ENCODE data around the gene STKLD1.

The STKLD1 gene

GRCh38 chr9:133423216-133423615, 47.0 kb downstream of the STKLD1 start:
- H2AFZ ChIP-seq (ENCODE audit: low read length) = no peak overlapping the region
- H3K4me2 ChIP-seq (ENCODE audit: low read depth, low read length, poor library complexity, severe bottlenecking) = no peak overlapping the region
- H3K9me2 ChIP-seq (replicated peaks; ENCODE audit: low read depth, low read length) = no peaks in the 10 kb centered on the region
- no peak overlapping the region for H3K9ac ChIP-seq (ENCODE audit: low read depth, low read length, poor library complexity, severe bottlenecking)
- H3K79me2 ChIP-seq (ENCODE audit: insufficient read depth, low read length) = 0 out of 2 replicates have a peak, but pooled peaks cover 2% of the 10 kb centered on the region
- no peaks in the 10 kb centered on the region for H3K36me3 ChIP-seq (ENCODE audit: insufficient read depth, low read length)
- no peaks in the 10 kb centered on the region; the same call in 1 of the 2 replicates for H3K9me3 ChIP-seq (ENCODE audit: insufficient read depth, low read depth, low read length)
- no peak overlapping the region for H3K4me3 ChIP-seq (ENCODE audit: low read length, poor library complexity, severe bottlenecking)
- no peak for TF ChIP-seq CTCF (conservative IDR thresholded peaks at IDR 0.05; ENCODE audit: low read length)
- no peak for TF ChIP-seq EZH2phosphoT487 (IDR thresholded peaks at IDR 0.05; ENCODE audit: borderline replicate concordance)
- H3K4me1 ChIP-seq (ENCODE audit: insufficient read depth, low read length, poor library complexity, severe bottlenecking) = peaks cover 10% of the 10 kb centered on the region
- no peaks in the 10 kb centered on the region for H4K20me1 ChIP-seq (ENCODE audit: insufficient read depth, low read length, poor library complexity, severe bottlenecking)
- no peaks in the 10 kb centered on the region for H3F3A ChIP-seq (ENCODE audit: low read depth)
- no peaks in the 10 kb centered on the region for H3K27me3 ChIP-seq (ENCODE audit: insufficient read depth, low read length, poor library complexity, severe bottlenecking)

GRCh38 chr9:133424187-133424586, 48.0 kb downstream of the STKLD1 start:
- Histone ChIP-seq H3F3A (ENCODE audit: low read depth) (no peaks in the 10 kb centered on the region), H3K9ac (ENCODE audit: low read depth, low read length, poor library complexity, severe bottlenecking) (no peak overlapping the region), H3K9me2 (replicated peaks; ENCODE audit: low read depth, low read length) (no peaks in the 10 kb centered on the region), H3K9me3 (ENCODE audit: insufficient read depth, low read depth, low read length) (no peaks in the 10 kb centered on the region; the same call in 1 of the 2 replicates), H3K4me1 (ENCODE audit: insufficient read depth, low read length, poor library complexity, severe bottlenecking) (peaks cover under 1% of the 10 kb centered on the region), H3K79me2 (ENCODE audit: insufficient read depth, low read length) (no peaks in the 10 kb centered on the region), H2AFZ (ENCODE audit: low read length) (no peak overlapping the region), H3K36me3 (ENCODE audit: insufficient read depth, low read length) (no peaks in the 10 kb centered on the region), H3K4me2 (ENCODE audit: low read depth, low read length, poor library complexity, severe bottlenecking) (no peak overlapping the region), H4K20me1 (ENCODE audit: insufficient read depth, low read length, poor library complexity, severe bottlenecking) (no peaks in the 10 kb centered on the region), H3K4me3 (ENCODE audit: low read length, poor library complexity, severe bottlenecking) (no peak overlapping the region), H3K27me3 (ENCODE audit: insufficient read depth, low read length, poor library complexity, severe bottlenecking) (no peaks in the 10 kb centered on the region)
- TF ChIP-seq EZH2phosphoT487 (IDR thresholded peaks at IDR 0.05; ENCODE audit: borderline replicate concordance) (no peak), CTCF (conservative IDR thresholded peaks at IDR 0.05; ENCODE audit: low read length) (no peak)

DNA sequence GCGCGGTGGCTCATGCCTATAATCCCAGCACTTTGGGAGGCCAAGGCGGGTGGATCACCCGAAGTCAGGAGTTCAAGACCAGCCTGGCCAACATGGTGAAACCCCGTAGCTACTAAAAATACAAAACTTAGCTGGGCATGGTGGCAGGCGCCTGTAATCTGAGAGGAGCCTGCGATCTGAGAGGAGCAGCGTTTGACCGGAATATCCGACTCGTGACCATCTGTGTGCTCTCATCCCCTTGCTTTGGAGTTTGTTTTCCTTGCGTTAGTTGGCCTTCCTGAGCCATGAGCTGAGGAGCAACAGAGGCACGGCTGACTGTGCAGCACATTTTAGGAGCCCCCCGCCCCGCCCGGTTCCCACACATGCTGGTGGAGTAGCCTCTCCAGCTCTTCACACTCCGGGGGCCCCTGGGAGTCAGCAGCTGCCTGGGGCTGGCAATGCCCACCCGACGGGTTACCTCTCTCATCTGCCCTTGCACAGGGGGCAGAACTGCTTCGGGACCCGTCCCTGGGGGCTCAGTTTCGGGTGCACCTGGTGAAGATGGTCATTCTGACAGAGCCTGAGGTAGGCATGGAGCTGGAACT, 49.0 kb downstream of the STKLD1 start:
- Histone ChIP-seq H3K27me3 (ENCODE audit: insufficient read depth, low read length, poor library complexity, severe bottlenecking) (no peaks in the 10 kb centered on the region), H3K4me1 (ENCODE audit: insufficient read depth, low read length, poor library complexity, severe bottlenecking) (no peaks in the 10 kb centered on the region), H3K9me2 (replicated peaks; ENCODE audit: low read depth, low read length) (no peaks in the 10 kb centered on the region), H3K36me3 (ENCODE audit: insufficient read depth, low read length) (no peaks in the 10 kb centered on the region), H3K4me2 (ENCODE audit: low read depth, low read length, poor library complexity, severe bottlenecking) (no peak overlapping the region), H3F3A (ENCODE audit: low read depth) (no peaks in the 10 kb centered on the region), H3K79me2 (ENCODE audit: insufficient read depth, low read length) (no peaks in the 10 kb centered on the region), H3K9me3 (ENCODE audit: insufficient read depth, low read depth, low read length) (no peaks in the 10 kb centered on the region; the same call in 1 of the 2 replicates), H3K9ac (ENCODE audit: low read depth, low read length, poor library complexity, severe bottlenecking) (no peak overlapping the region), H2AFZ (ENCODE audit: low read length) (no peak overlapping the region), H3K4me3 (ENCODE audit: low read length, poor library complexity, severe bottlenecking) (no peak overlapping the region), H4K20me1 (ENCODE audit: insufficient read depth, low read length, poor library complexity, severe bottlenecking) (no peaks in the 10 kb centered on the region)
- TF ChIP-seq CTCF (conservative IDR thresholded peaks at IDR 0.05; ENCODE audit: low read length) = no peak

Data from Loucy (cell line).